ENCODE measurements around the gene ADCY10.

DNA sequence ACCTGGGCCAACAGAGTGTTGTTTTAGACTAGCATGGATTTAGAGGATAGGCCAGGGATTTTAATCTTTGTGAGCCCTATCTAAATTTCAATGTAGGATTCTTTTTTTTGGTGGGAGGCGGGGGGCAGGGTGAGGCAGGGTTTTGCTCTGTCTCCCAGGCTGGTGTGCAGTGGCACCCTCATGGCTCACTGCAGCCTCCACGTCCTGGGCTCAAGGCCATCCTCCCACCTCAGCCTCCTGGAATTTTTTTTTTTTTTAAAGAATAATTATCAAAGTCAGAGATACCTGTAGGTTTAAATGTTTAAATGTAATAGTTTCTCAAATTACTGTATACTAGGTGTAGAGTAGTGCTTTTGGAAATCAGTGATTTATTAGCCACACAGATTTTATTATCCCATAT lies 26.3 kb upstream of the ADCY10 start:
- no peak for TF ChIP-seq POLR2A (IDR thresholded peaks at IDR 0.05; ENCODE audit: low read length)
- TF ChIP-seq GATA1 (IDR thresholded peaks at IDR 0.05; ENCODE audit: low read depth, low read length), result no peak
